Stomach (tissue), 4 donors: ENCODE measurements around the gene OR10X1.

Source experiments
- POLR2A ChIP-seq, 4 donors: fragments of 450-650 bp; IDR thresholded peaks; one replicate each; pipeline ENCODE4 v1.6.1; 2016; ENCODE audit warnings: antibody characterized with exemption in 4 of 4, control low read depth in 2 of 4, mild to moderate bottlenecking in 1 of 4, moderate library complexity in 1 of 4
- TF ChIP-seq, protein P1 (sequence below), 7 experiments: fragments of 450-650 bp in 4 of 7; fragments of 200-600 bp in 3 of 7; sonication (generic) in 3 of 7; IDR thresholded peaks; one replicate each; pipeline ENCODE4 v1.5.1; 2016 to 2019; ENCODE audit warnings: antibody characterized with exemption in 7 of 7, control low read depth in 2 of 7, mild to moderate bottlenecking in 1 of 7

DNA sequence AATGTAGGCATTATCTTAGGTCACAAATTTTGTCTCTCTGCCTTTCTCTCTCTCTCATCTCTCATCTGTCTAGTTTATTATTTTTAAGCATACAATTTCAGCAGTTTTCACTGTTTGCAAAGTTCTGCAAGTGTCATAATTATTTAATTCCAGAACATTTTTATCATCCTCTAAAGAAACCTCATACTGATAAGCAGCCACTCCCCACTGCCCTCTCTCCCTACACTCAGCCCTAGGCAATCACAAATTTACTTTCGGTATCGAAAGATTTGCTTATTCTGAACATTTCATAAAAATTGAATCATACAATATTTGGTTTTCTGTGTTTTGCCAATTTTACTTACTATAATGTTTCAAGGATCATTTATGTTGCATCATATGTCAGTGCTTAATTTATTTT is 42.1 kb downstream of the OR10X1 start:
- no peak for TF ChIP-seq POLR2A (IDR thresholded peaks at IDR 0.05)
- TF ChIP-seq, protein P1, sequence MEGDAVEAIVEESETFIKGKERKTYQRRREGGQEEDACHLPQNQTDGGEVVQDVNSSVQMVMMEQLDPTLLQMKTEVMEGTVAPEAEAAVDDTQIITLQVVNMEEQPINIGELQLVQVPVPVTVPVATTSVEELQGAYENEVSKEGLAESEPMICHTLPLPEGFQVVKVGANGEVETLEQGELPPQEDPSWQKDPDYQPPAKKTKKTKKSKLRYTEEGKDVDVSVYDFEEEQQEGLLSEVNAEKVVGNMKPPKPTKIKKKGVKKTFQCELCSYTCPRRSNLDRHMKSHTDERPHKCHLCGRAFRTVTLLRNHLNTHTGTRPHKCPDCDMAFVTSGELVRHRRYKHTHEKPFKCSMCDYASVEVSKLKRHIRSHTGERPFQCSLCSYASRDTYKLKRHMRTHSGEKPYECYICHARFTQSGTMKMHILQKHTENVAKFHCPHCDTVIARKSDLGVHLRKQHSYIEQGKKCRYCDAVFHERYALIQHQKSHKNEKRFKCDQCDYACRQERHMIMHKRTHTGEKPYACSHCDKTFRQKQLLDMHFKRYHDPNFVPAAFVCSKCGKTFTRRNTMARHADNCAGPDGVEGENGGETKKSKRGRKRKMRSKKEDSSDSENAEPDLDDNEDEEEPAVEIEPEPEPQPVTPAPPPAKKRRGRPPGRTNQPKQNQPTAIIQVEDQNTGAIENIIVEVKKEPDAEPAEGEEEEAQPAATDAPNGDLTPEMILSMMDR (IDR thresholded peaks at IDR 0.05): no peak
